ENCODE results near the gene RAB22A.
A peak's percentile ranks its signal among the peaks of the same experiment; 100 is the strongest.

The RAB22A gene

GRCh38 chr20:58309591-58310290 is at the start of gene RAB22A:
TSS of gene RAB22A (plus strand) at chr20:58309715. CDS start at chr20:58309977, 262 bp downstream.
- H3K4me1 ChIP-seq (ENCODE audit: insufficient read depth, low read length), result peaks cover 6% of the 10 kb centered on the region; the same call in 1 of the 2 replicates

DNA sequence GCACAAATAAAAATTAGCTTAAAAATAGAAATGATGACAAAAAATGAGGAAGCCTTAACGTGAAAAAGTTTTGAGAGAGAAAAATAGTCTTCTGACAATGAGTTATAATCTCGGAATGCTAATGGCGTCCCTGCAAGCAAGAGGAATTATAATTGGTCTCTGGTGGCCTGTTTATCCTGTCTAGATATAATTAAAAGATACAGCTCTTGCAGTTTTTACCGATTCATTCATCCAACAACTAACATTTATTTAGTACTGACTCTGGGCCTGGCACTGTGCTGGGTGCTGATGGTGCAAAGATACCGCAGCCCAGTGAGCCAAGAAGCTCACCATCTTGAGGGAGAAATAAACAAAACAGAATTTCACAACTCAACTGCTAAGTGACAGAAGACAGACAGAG is 49.5 kb upstream of the RAB22A start:
- H3K9me3 ChIP-seq (ENCODE audit: insufficient read depth, low read depth, low read length), result no peaks in the 10 kb centered on the region
- peaks cover 12% of the 10 kb centered on the region for H3K4me1 ChIP-seq (ENCODE audit: insufficient read depth, low read length)
- H3K36me3 ChIP-seq (ENCODE audit: insufficient read depth, low read depth, low read length), result peaks cover 8% of the 10 kb centered on the region; the same call in 1 of the 2 replicates
- no peak overlapping the region for H3K27ac ChIP-seq (ENCODE audit: low read length)
- H3K4me3 ChIP-seq (ENCODE audit: low read length), result no peak overlapping the region
- H3K9ac ChIP-seq (ENCODE audit: low read depth, low read length), result no peak overlapping the region
- H3K27me3 ChIP-seq (ENCODE audit: insufficient read depth, low read length), result no peaks in the 10 kb centered on the region

More at GRCh38 chr20:58309591-58310290, at the start of gene RAB22A:
- peak within 1 kb of the TSS; percentile 89 for H3K9ac ChIP-seq (ENCODE audit: low read depth, low read length)
- H3K27me3 ChIP-seq (ENCODE audit: insufficient read depth, low read length), result no peaks in the 10 kb centered on the region
- no peaks in the 10 kb centered on the region for H3K9me3 ChIP-seq (ENCODE audit: insufficient read depth, low read depth, low read length)
- peak within 1 kb of the TSS; percentile 95 for H3K4me3 ChIP-seq (ENCODE audit: low read length)
- peak within 1 kb of the TSS; percentile 13 for H3K27ac ChIP-seq (ENCODE audit: low read length)
- peaks cover 27% of the 10 kb centered on the region for H3K36me3 ChIP-seq (ENCODE audit: insufficient read depth, low read depth, low read length)

- Histone ChIP-seq H3K27me3 (ENCODE audit: insufficient read depth, low read length) (no peaks in the 10 kb centered on the region), H3K36me3 (ENCODE audit: insufficient read depth, low read depth, low read length) (peaks cover 8% of the 10 kb centered on the region; the same call in 1 of the 2 replicates), H3K4me1 (ENCODE audit: insufficient read depth, low read length) (peaks cover 12% of the 10 kb centered on the region), H3K9me3 (ENCODE audit: insufficient read depth, low read depth, low read length) (no peaks in the 10 kb centered on the region), H3K4me3 (ENCODE audit: low read length) (no peak overlapping the region), H3K27ac (ENCODE audit: low read length) (no peak overlapping the region), H3K9ac (ENCODE audit: low read depth, low read length) (no peak overlapping the region)
Observed at GRCh38 chr20:58261660-58262059, 47.9 kb upstream of the RAB22A start.

GRCh38 chr20:58264271-58264670 is 45.2 kb upstream of the RAB22A start:
- Histone ChIP-seq H3K4me1 (ENCODE audit: insufficient read depth, low read length) (no peaks in the 10 kb centered on the region), H3K36me3 (ENCODE audit: insufficient read depth, low read depth, low read length) (peaks cover 13% of the 10 kb centered on the region; the same call in 1 of the 2 replicates), H3K4me3 (ENCODE audit: low read length) (no peak overlapping the region), H3K9me3 (ENCODE audit: insufficient read depth, low read depth, low read length) (no peaks in the 10 kb centered on the region), H3K27me3 (ENCODE audit: insufficient read depth, low read length) (no peaks in the 10 kb centered on the region), H3K27ac (ENCODE audit: low read length) (no peak overlapping the region), H3K9ac (ENCODE audit: low read depth, low read length) (no peak overlapping the region)

DNA sequence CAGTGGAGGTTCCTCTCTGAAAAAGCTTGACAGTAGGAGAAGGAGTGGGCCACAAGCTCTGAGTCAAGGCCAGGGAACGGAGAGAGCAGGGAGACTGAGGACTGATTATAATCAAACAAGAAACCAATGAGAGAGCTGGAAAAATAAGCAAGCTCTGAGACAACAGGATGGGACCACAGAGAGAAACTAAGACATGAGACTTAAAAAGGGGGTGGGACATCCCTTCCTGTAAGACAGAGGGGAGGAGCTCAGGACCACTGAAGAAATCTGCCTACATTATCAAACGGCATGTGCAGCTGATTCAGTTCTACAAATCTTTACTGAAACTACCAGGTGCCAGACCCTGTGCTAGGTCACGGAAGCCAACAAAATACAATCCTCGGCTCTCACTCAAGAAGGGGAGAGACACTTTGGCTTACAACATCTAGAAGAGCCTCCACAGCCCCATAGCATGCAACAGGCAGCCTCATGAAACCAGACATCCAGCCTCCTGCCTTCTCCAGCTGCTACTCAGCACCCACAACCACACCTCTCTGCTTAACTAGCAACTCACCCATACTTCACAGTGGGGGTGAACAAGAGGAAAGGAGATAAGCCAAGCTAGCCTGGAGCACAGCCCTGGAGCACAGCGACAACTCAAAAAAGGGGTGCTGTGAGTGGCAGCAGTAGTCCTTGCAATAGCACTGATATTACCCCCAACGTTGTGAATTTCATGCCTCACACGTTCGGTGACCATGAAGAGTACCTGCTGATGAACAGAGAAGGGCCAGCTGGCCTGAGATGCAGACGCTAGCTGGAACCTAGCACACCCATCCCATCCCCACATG is 41.9 kb upstream of the RAB22A start:
- no peaks in the 10 kb centered on the region for H3K4me1 ChIP-seq (ENCODE audit: insufficient read depth, low read length)
- H3K27me3 ChIP-seq (ENCODE audit: insufficient read depth, low read length), result no peaks in the 10 kb centered on the region
- no peak overlapping the region for H3K27ac ChIP-seq (ENCODE audit: low read length)
- H3K9me3 ChIP-seq (ENCODE audit: insufficient read depth, low read depth, low read length), result no peaks in the 10 kb centered on the region
- no peak overlapping the region for H3K9ac ChIP-seq (ENCODE audit: low read depth, low read length)
- peaks cover 29% of the 10 kb centered on the region for H3K36me3 ChIP-seq (ENCODE audit: insufficient read depth, low read depth, low read length)
- H3K4me3 ChIP-seq (ENCODE audit: low read length), result no peak overlapping the region

- Histone ChIP-seq H3K36me3 (ENCODE audit: insufficient read depth, low read depth, low read length) (peaks cover 29% of the 10 kb centered on the region), H3K27ac (ENCODE audit: low read length) (no peak overlapping the region), H3K9ac (ENCODE audit: low read depth, low read length) (no peak overlapping the region), H3K4me1 (ENCODE audit: insufficient read depth, low read length) (no peaks in the 10 kb centered on the region), H3K4me3 (ENCODE audit: low read length) (no peak overlapping the region), H3K9me3 (ENCODE audit: insufficient read depth, low read depth, low read length) (no peaks in the 10 kb centered on the region), H3K27me3 (ENCODE audit: insufficient read depth, low read length) (no peaks in the 10 kb centered on the region)
Observed at GRCh38 chr20:58268421-58268821, 41.1 kb upstream of the RAB22A start.

DNA sequence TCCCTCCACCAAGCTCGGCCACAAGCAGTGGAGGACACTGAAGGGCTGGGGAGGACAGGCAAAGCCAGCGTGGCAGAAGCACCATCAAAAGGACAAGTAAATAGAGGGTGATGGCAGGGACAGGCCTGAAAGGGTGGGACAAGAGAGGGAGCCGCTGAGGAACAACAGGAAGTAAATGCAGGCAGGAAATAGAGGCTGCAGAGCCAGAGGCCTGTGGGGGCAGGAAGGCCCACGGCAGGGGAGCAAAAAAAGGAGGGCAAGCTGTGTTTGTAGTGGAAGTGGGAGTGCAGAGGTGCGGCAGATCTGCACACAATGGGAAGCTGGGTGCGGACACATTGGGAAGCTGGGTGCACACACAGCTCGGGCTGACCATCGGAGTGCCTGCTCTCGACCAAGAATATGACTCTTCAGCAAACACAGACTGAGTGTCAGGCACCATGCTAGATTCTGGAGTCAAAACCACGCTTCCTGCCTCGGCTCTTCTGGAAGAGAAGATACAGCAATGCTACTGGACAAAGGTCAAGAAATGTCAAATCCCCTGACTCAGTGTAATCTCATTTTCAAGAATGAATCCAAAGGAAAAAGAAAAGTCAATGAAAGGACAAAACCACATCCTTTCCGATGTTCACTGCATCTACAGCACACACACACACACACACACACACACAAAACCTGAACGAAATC is 40.4 kb upstream of the RAB22A start:
- Histone ChIP-seq H3K27me3 (ENCODE audit: insufficient read depth, low read length) (no peaks in the 10 kb centered on the region), H3K27ac (ENCODE audit: low read length) (no peak overlapping the region), H3K36me3 (ENCODE audit: insufficient read depth, low read depth, low read length) (peaks cover 24% of the 10 kb centered on the region), H3K4me1 (ENCODE audit: insufficient read depth, low read length) (no peaks in the 10 kb centered on the region), H3K9me3 (ENCODE audit: insufficient read depth, low read depth, low read length) (no peaks in the 10 kb centered on the region), H3K9ac (ENCODE audit: low read depth, low read length) (no peak overlapping the region), H3K4me3 (ENCODE audit: low read length) (no peak overlapping the region)

DNA sequence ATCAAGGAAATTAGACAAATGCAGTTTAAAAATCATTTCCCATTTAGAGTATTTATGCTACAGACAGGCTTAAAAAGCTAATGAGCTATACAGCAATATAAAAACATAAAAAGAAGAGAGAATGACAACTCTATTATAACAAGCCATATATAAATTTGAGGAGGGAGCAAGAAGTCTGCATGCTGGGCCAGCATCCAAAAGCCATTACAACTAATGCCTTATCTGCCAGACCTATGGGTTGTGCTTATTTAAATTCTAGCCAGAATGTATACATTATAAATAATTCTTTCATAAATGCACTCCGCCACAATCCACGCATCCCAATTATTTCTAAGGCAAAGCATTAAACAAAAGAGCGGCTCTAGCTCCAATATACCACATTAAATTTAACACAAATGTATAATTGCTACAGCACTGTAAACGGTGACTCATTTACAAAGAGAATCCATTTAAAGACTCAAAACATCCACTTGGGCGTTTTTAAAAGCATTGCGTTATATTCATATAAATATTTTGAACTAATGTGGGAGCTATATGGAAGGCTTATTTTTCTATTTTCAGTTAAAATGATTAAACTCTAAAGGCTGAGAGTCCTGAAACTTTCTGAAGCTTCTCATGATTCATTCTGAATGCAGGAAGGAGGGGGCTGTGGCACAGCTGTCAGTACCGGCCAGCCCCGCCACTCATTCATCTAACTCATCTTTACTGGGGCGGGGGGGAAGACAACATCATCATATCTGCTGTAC is 37.7 kb upstream of the RAB22A start:
- Histone ChIP-seq H3K4me1 (ENCODE audit: insufficient read depth, low read length) (no peaks in the 10 kb centered on the region), H3K9ac (ENCODE audit: low read depth, low read length) (no peak overlapping the region), H3K9me3 (ENCODE audit: insufficient read depth, low read depth, low read length) (no peaks in the 10 kb centered on the region), H3K27me3 (ENCODE audit: insufficient read depth, low read length) (no peaks in the 10 kb centered on the region), H3K27ac (ENCODE audit: low read length) (no peak overlapping the region), H3K36me3 (ENCODE audit: insufficient read depth, low read depth, low read length) (peaks cover 21% of the 10 kb centered on the region), H3K4me3 (ENCODE audit: low read length) (no peak overlapping the region)

DNA sequence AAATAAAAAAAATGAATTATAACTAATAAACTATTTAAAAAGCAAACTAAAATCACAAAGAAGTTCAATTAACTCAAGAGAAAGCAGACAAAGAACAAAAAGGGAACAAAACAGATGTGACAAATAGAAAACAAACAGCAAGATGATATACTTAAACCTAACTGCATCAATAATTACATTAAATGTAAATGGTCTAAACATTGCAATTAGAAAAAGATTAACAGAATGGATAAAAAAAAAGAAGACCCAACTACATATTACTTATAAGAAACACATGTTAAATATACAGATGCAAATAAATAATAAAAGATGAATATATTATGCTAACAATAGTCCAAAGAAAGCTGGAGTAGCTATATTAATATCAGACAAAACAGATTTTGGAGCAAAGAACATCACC is 35.1 kb upstream of the RAB22A start:
- H3K9ac ChIP-seq (ENCODE audit: low read depth, low read length), result no peak overlapping the region
- H3K4me3 ChIP-seq (ENCODE audit: low read length), result no peak overlapping the region
- H3K4me1 ChIP-seq (ENCODE audit: insufficient read depth, low read length), result no peaks in the 10 kb centered on the region
- no peaks in the 10 kb centered on the region for H3K27me3 ChIP-seq (ENCODE audit: insufficient read depth, low read length)
- H3K27ac ChIP-seq (ENCODE audit: low read length), result no peak overlapping the region
- no peaks in the 10 kb centered on the region for H3K9me3 ChIP-seq (ENCODE audit: insufficient read depth, low read depth, low read length)
- H3K36me3 ChIP-seq (ENCODE audit: insufficient read depth, low read depth, low read length), result peaks cover 15% of the 10 kb centered on the region; the same call in 1 of the 2 replicates

- Histone ChIP-seq H3K36me3 (ENCODE audit: insufficient read depth, low read depth, low read length) (no peaks in the 10 kb centered on the region), H3K27ac (ENCODE audit: low read length) (no peak overlapping the region), H3K9me3 (ENCODE audit: insufficient read depth, low read depth, low read length) (no peaks in the 10 kb centered on the region), H3K4me3 (ENCODE audit: low read length) (no peak overlapping the region), H3K27me3 (ENCODE audit: insufficient read depth, low read length) (no peaks in the 10 kb centered on the region), H3K9ac (ENCODE audit: low read depth, low read length) (no peak overlapping the region), H3K4me1 (ENCODE audit: insufficient read depth, low read length) (no peaks in the 10 kb centered on the region)
Observed at GRCh38 chr20:58277107-58277506, 32.4 kb upstream of the RAB22A start.

Data from iPS-20b (cell line).